A549 (cell line): ENCODE data around the gene ABHD11. TPM values are rescaled to one million over a fixed set of nuclear protein-coding genes. Genes with fewer than 3 reads are reported as not detected.
A peak's percentile ranks its signal among the peaks of the same experiment; 100 is the strongest.

ENCODE experiments used
- ATAC-seq, 2 experiments: fragments of 200-7000 bp in 1 of 2; fragments of >200 bp in 1 of 2; cut with Nextera tagmentation in 1 of 2; cut with Tn5 transposase in 1 of 2; 3 replicates each; pipeline versions ENCODE4 v1.8.0 to v1.9.1; 2018 to 2020; ENCODE audit warnings: mild to moderate bottlenecking in 1 of 2, moderate library complexity in 1 of 2
- CTCF ChIA-PET: fragments of 300-600 bp; sonication (Branson Sonifier 250); formaldehyde crosslinking; extraction: SDS; loops from one replicate; lab custom pipeline; 2021; ENCODE audit warnings: antibody characterized with exemption, inconsistent platforms; lab: Yijun Ruan, JAX
- POLR2A ChIA-PET: fragments of 350-600 bp; formaldehyde crosslinking; extraction: SDS; loops from one replicate; lab custom pipeline; 2021; ENCODE audit warnings: antibody characterized with exemption, inconsistent platforms; lab: Yijun Ruan, JAX
- DNase-seq, 2 experiments: peaks; one replicate each; pipeline versions ENCODE4 v3.0.0 to v3.0.0-alpha.2; 2011 to 2016; ENCODE audit warnings: low read depth in 1 of 2, low spot score in 1 of 2
- FAIRE-seq: peaks from 2 replicates; lab custom pipeline; 2011; peaks lifted over from hg19 to GRCh38; lab: Jason Lieb, UNC
- H3K27ac ChIP-seq, 2 experiments: fragments of >200 bp; sonication (Bioruptor Twin); formaldehyde crosslinking; 3 replicates each; pipeline ENCODE4 v1.5.1; 2016 to 2017
- H3K4me1 ChIP-seq: fragments of >200 bp; sonication (Bioruptor Twin); formaldehyde crosslinking; 3 replicates; pipeline ENCODE4 v1.6.1; 2016
- H3K4me2 ChIP-seq: fragments of >200 bp; sonication (Bioruptor Twin); formaldehyde crosslinking; 3 replicates; pipeline ENCODE4 v1.6.1; 2016
- H3K4me3 ChIP-seq: fragments of >200 bp; sonication (Bioruptor Twin); formaldehyde crosslinking; 3 replicates; pipeline ENCODE4 v1.5.1; 2016
- H3K9me3 ChIP-seq: fragments of >200 bp; sonication (Bioruptor Twin); formaldehyde crosslinking; 3 replicates; pipeline ENCODE4 v1.6.1; 2016
- BCL3 ChIP-seq: fragments of >200 bp; sonication (Bioruptor Twin); formaldehyde crosslinking; IDR thresholded peaks from 3 replicates; pipeline ENCODE4 v1.6.1; 2016
- CBX2 ChIP-seq: fragments of 200-600 bp; sonication (generic); IDR thresholded peaks from 2 replicates; pipeline ENCODE4 v1.6.1; 2016; ENCODE audit warnings: low read depth, mild to moderate bottlenecking, borderline replicate concordance
- CBX8 ChIP-seq: fragments of 200-600 bp; sonication (generic); IDR thresholded peaks from 2 replicates; pipeline ENCODE4 v1.6.1; 2016
- CHD2 ChIP-seq: fragments of 150-350 bp; IDR thresholded peaks from 2 replicates; pipeline ENCODE4 v1.6.1; 2014; ENCODE audit warnings: low read length; ENCODE audit not compliant: partially characterized antibody
- EHF ChIP-seq: fragments of 250-450 bp; sonication (Bioruptor Pico); IDR thresholded peaks from 2 replicates; pipeline ENCODE4 v1.5.0; 2020; ENCODE audit warnings: mild to moderate bottlenecking
- EP300 ChIP-seq, 2 experiments: fragments of >200 bp; sonication (Bioruptor Twin); formaldehyde crosslinking; IDR thresholded peaks; 2 replicates in 1 of 2; 3 replicates in 1 of 2; pipeline ENCODE4 v1.6.1; 2016 to 2017
- FOSL2 ChIP-seq, 2 experiments: fragments of 450-650 bp in 1 of 2; fragments of >200 bp in 1 of 2; sonication (Bioruptor Twin) in 1 of 2; formaldehyde crosslinking; IDR thresholded peaks; 2 replicates each; pipeline versions ENCODE4 v1.5.0 to v1.6.1; 2016 to 2020; ENCODE audit warnings: mild to moderate bottlenecking in 1 of 2, moderate library complexity in 1 of 2
- FOXS1 ChIP-seq: fragments of 250-450 bp; sonication (Bioruptor Pico); IDR thresholded peaks from 2 replicates; pipeline ENCODE4 v1.5.0; 2020; ENCODE audit warnings: mild to moderate bottlenecking, moderate library complexity
- HDAC2 ChIP-seq: fragments of 200-600 bp; sonication (generic); IDR thresholded peaks from 2 replicates; pipeline ENCODE4 v1.6.1; 2016
- HES2 ChIP-seq: fragments of >200 bp; sonication (Bioruptor Twin); formaldehyde crosslinking; IDR thresholded peaks from 2 replicates; pipeline ENCODE4 v1.6.1; 2016
- HMGXB4 ChIP-seq: fragments of 250-450 bp; sonication (Bioruptor Pico); IDR thresholded peaks from 2 replicates; pipeline ENCODE4 v1.5.0; 2021; ENCODE audit warnings: mild to moderate bottlenecking, moderate library complexity, borderline replicate concordance
- KDM1A ChIP-seq: fragments of 200-600 bp; sonication (generic); IDR thresholded peaks from 2 replicates; pipeline ENCODE4 v1.6.1; 2016; ENCODE audit warnings: low read depth, mild to moderate bottlenecking
- MAZ ChIP-seq: fragments of 150-350 bp; IDR thresholded peaks from 2 replicates; pipeline ENCODE4 v1.6.1; 2014; ENCODE audit warnings: antibody characterized with exemption, low read depth, low read length, borderline replicate concordance
- NFE2L2 ChIP-seq: fragments of 150-350 bp; conservative IDR thresholded peaks from 2 replicates; pipeline ENCODE4 v1.6.1; 2014; ENCODE audit warnings: low read length
- POLR2A ChIP-seq: IDR thresholded peaks from 2 replicates; pipeline ENCODE4 v1.6.1; 2012; ENCODE audit warnings: mild to moderate bottlenecking, low read length
- POLR2AphosphoS2 ChIP-seq: conservative IDR thresholded peaks from 2 replicates; pipeline ENCODE4 v1.6.1; 2012; ENCODE audit warnings: low read length, improper control_type of control experiment, inconsistent platforms
- RARB ChIP-seq: fragments of 250-450 bp; sonication (Bioruptor Pico); IDR thresholded peaks from 2 replicates; pipeline ENCODE4 v1.8.0; 2021; ENCODE audit warnings: mild to moderate bottlenecking, moderate library complexity
- REST ChIP-seq: fragments of 200-600 bp; sonication (generic); IDR thresholded peaks from 2 replicates; pipeline ENCODE4 v1.6.1; 2016; ENCODE audit warnings: antibody characterized with exemption, mild to moderate bottlenecking, moderate library complexity
- RNF2 ChIP-seq: fragments of 200-600 bp; sonication (generic); IDR thresholded peaks from 2 replicates; pipeline ENCODE4 v1.6.1; 2016; ENCODE audit warnings: low read depth, mild to moderate bottlenecking, antibody characterized with exemption, moderate library complexity, borderline replicate concordance
- TP53 ChIP-seq: fragments of 250-450 bp; sonication (Bioruptor Pico); IDR thresholded peaks from 2 replicates; pipeline ENCODE4 v1.5.0; 2021; ENCODE audit warnings: mild to moderate bottlenecking, moderate library complexity
- ZFP36 ChIP-seq: fragments of 450-650 bp; IDR thresholded peaks from 2 replicates; pipeline ENCODE4 v1.6.1; 2014; ENCODE audit warnings: borderline replicate concordance; ENCODE audit not compliant: partially characterized antibody
- ZNF302 ChIP-seq: fragments of 250-450 bp; sonication (Bioruptor Pico); IDR thresholded peaks from 2 replicates; pipeline ENCODE4 v1.9.0; 2021; ENCODE audit warnings: inconsistent platforms, mild to moderate bottlenecking, moderate library complexity
- ZSCAN20 ChIP-seq: fragments of 250-450 bp; sonication (Bioruptor Pico); IDR thresholded peaks from 2 replicates; pipeline ENCODE4 v1.8.0; 2022; ENCODE audit warnings: mild to moderate bottlenecking, moderate library complexity
- WGBS: methylation state at CpG from one replicate; pipeline ENCODE4 v1.1.6; 2017; ENCODE audit errors: missing lambda C conversion rate; 5-methylcytosine and 5-hydroxymethylcytosine counted together
- polyA plus RNA-seq, 4 experiments: library from polyadenylated mRNA; depleted of rRNA in 3 of 4; stranded (reverse); fragments of >200 nt; fragmentation: RNase III in 1 of 4; extraction: RNeasy Plus Mini Kit Qiagen cat#74134 plus additional on column Dnase treatment in 1 of 4; gene quantifications; 2 replicates in 3 of 4; 3 replicates in 1 of 4; pipeline ENCODE4 v1.2.3, GENCODE V29; 2011 to 2017

ABHD11 gene
- polyA plus RNA-seq, 2 of the 4 experiments (the other 2 are of a cell fraction) = 8.1 to 15.1 TPM

GRCh38 chr7:73704640-73705550 is 33.7 kb downstream of the ABHD11 start (continued):
- TF ChIP-seq REST (no peak), MAZ (peak; percentile 58; the same call in 1 of the 2 replicates), FOXS1 (CRISPR knock-in tag) (0 out of 2 replicates have a peak, but pooled peaks have one; percentile 35), HES2 (peak; percentile 22; the same call in 1 of the 2 replicates), CBX8 (no peak), NFE2L2 (no peak), ZNF302 (CRISPR knock-in tag) (peak; percentile 84; the same call in 1 of the 2 replicates), RARB (CRISPR knock-in tag) (no peak), CHD2 (no peak), TP53 (CRISPR knock-in tag) (no peak), EHF (CRISPR knock-in tag) (peak; percentile 77; the same call in 1 of the 2 replicates), POLR2AphosphoS2 (no peak), BCL3 (peak; percentile 81; the same call in 1 of the 3 replicates)

- H3K27ac ChIP-seq = peak overlapping the region; percentile 99 to 100
- TF ChIP-seq RARB (CRISPR knock-in tag) (no peak), EP300 (IDR thresholded peaks at IDR 0.05) (no peak), HES2 (no peak), CBX2 (no peak), NFE2L2 (no peak), KDM1A (no peak), CBX8 (no peak), MAZ (no peak), ZSCAN20 (CRISPR knock-in tag) (no peak), HMGXB4 (CRISPR knock-in tag) (no peak), ZFP36 (no peak), RNF2 (peak; percentile 81; the same call in 1 of the 2 replicates), TP53 (CRISPR knock-in tag) (0 out of 2 replicates have a peak, but pooled peaks have one; percentile 17), POLR2A (no peak; the same call in 1 of the 2 replicates), HDAC2 (0 out of 2 replicates have a peak, but pooled peaks have one; percentile 11), FOSL2 (IDR thresholded peaks at IDR 0.05) (no peak), FOSL2 (CRISPR knock-in tag; IDR thresholded peaks at IDR 0.05) (no peak)
- POLR2A ChIA-PET = interaction anchor here (0.8 to 5.0 kb wide), 8 partner anchors 12 to 182 kb away, joined by 4 to 135 read pairs (median 6); partner anchors contain the start of genes BAZ1B, BUD23, DNAJC30 and MLXIPL
- no peak for FAIRE-seq
- peak overlapping the region; percentile 90 for H3K4me2 ChIP-seq
- 21% methylated on average over 10 of the region's 45 CpGs for WGBS
- H3K4me3 ChIP-seq = peak overlapping the region; percentile 35
- H3K9me3 ChIP-seq = no peaks in the 10 kb centered on the region
- CTCF ChIA-PET = interaction anchor here (0.8 to 10.0 kb wide), 14 partner anchors 7 to 117 kb away, joined by 3 to 105 read pairs (median 8); partner anchors contain the start of genes STX1A and VPS37D
- ATAC-seq = peak; percentile 8 to 30
- peak; percentile 74 to 84 for DNase-seq
- peaks cover 94% of the 10 kb centered on the region for H3K4me1 ChIP-seq
These were observed 34.6 kb downstream of the ABHD11 start for GRCh38 chr7:73703757-73704639.
